ENCODE data around the gene NDUFV1. TPM values are rescaled to one million over a fixed set of nuclear protein-coding genes. Genes with fewer than 3 reads are reported as not detected.

NDUFV1 gene
- total and polyA plus RNA-seq, 9 of the 15 experiments (the other 6 are each of a cell fraction or from before 2014, with no cell fraction given), result 10.8 to 423 (median 209) TPM

GRCh38 chr11:67583247-67584204 lies 23.2 kb upstream of the NDUFV1 start, which contains the start of gene GSTP1 (continued):
- TF ChIP-seq UBTF (IDR thresholded peaks at IDR 0.05; ENCODE audit: borderline replicate concordance in 1 of 2, low read depth in 2 of 2, low read length in 2 of 2) (peak in 1 of 2 experiments; percentile 68; a peak in 1 of 4 replicates), RBM17 (IDR thresholded peaks at IDR 0.05; ENCODE audit: borderline replicate concordance, low read depth, low read length) (no peak), U2AF2 (optimal IDR thresholded peaks at IDR 0.05; ENCODE audit: low read depth, low read length) (no peak), NBN (IDR thresholded peaks at IDR 0.05; ENCODE audit: low read depth) (no peak), ATF4 (CRISPR knock-in tag; IDR thresholded peaks at IDR 0.05) (no peak), ZNF384 (IDR thresholded peaks at IDR 0.05; ENCODE audit: low read depth, low read length) (peak; percentile 11; the same call in 1 of the 2 replicates), ESRRA (IDR thresholded peaks at IDR 0.05; ENCODE audit: borderline replicate concordance, low read depth) (0 out of 2 replicates have a peak, but pooled peaks have one; percentile 76), DEAF1 (CRISPR knock-in tag; IDR thresholded peaks at IDR 0.05) (peak; percentile 32; the same call in 1 of the 2 replicates), GTF2E2 (tag; IDR thresholded peaks at IDR 0.05) (peak; percentile 61; the same call in 1 of the 2 replicates), BCL6 (CRISPR knock-in tag; IDR thresholded peaks at IDR 0.05) (no peak), ZMIZ1 (IDR thresholded peaks at IDR 0.05; ENCODE audit: low read depth in 2 of 2, low read length in 2 of 2) (0 out of 4 replicates have a peak, but pooled peaks of 1 of the 2 experiments have one; percentile 72), KLF13 (tag; IDR thresholded peaks at IDR 0.05; ENCODE audit: borderline replicate concordance, low read depth) (0 out of 2 replicates have a peak, but pooled peaks have one; percentile 36), NCOA4 (IDR thresholded peaks at IDR 0.05; ENCODE audit: partially characterized antibody) (no peak), ZNF146 (CRISPR knock-in tag; IDR thresholded peaks at IDR 0.05; ENCODE audit: unreplicated experiment) (no peak), NCOA6 (IDR thresholded peaks at IDR 0.05) (no peak), POLR2H (tag; IDR thresholded peaks at IDR 0.05; ENCODE audit: low read depth) (peak; percentile 95)
